GM23338 (cell line): ENCODE measurements around the gene SLC6A11.

Experiments used
- CREB1 ChIP-seq: fragments of 250-450 bp; sonication (Bioruptor Pico); IDR thresholded peaks from 2 replicates; pipeline ENCODE4 v1.5.0; 2020; ENCODE audit warnings: low read depth, mild to moderate bottlenecking, moderate library complexity
- EZH2 ChIP-seq: fragments of 200-600 bp; sonication (generic); IDR thresholded peaks from one replicate; pipeline ENCODE4 v1.8.0; 2017; ENCODE audit warnings: antibody characterized with exemption, mild to moderate bottlenecking, low read depth; ENCODE audit not compliant: unreplicated experiment
- EZH2phosphoT487 ChIP-seq: fragments of 200-600 bp; sonication (generic); IDR thresholded peaks from one replicate; pipeline ENCODE4 v1.8.1; 2018; ENCODE audit warnings: antibody characterized with exemption; ENCODE audit not compliant: unreplicated experiment
- JUNB ChIP-seq: IDR thresholded peaks from one replicate; pipeline ENCODE4 v1.6.1; 2016; ENCODE audit warnings: antibody characterized with exemption; ENCODE audit not compliant: unreplicated experiment
- POLR2AphosphoS5 ChIP-seq: IDR thresholded peaks from 2 replicates; pipeline ENCODE4 v1.6.1; 2016; ENCODE audit warnings: antibody characterized with exemption, low read depth
- ZNF331 ChIP-seq: fragments of 250-450 bp; sonication (Bioruptor Pico); IDR thresholded peaks from 2 replicates; pipeline ENCODE4 v1.5.0; 2020; ENCODE audit warnings: low read depth, mild to moderate bottlenecking, moderate library complexity
- TF ChIP-seq, protein P1 (sequence below), 2 experiments: fragments of 200-600 bp in 1 of 2; sonication (generic) in 1 of 2; conservative IDR thresholded peaks; 2 replicates each; pipeline versions ENCODE4 v1.5.1 to v1.6.1; 2016 to 2017; ENCODE audit warnings: antibody characterized with exemption in 2 of 2, low read depth in 2 of 2, mild to moderate bottlenecking in 2 of 2, moderate library complexity in 1 of 2
- TF ChIP-seq, protein P2 (sequence below): fragments of 250-450 bp; sonication (Bioruptor Pico); IDR thresholded peaks from 2 replicates; pipeline ENCODE4 v1.5.0; 2020; ENCODE audit warnings: mild to moderate bottlenecking, moderate library complexity
- TF ChIP-seq, protein P3 (sequence below): IDR thresholded peaks from 2 replicates; pipeline ENCODE4 v1.6.1; 2016; ENCODE audit warnings: antibody characterized with exemption
- TF ChIP-seq, protein P4 (sequence below): IDR thresholded peaks from one replicate; pipeline ENCODE4 v1.6.1; 2018; ENCODE audit warnings: antibody characterized with exemption; ENCODE audit not compliant: unreplicated experiment

DNA sequence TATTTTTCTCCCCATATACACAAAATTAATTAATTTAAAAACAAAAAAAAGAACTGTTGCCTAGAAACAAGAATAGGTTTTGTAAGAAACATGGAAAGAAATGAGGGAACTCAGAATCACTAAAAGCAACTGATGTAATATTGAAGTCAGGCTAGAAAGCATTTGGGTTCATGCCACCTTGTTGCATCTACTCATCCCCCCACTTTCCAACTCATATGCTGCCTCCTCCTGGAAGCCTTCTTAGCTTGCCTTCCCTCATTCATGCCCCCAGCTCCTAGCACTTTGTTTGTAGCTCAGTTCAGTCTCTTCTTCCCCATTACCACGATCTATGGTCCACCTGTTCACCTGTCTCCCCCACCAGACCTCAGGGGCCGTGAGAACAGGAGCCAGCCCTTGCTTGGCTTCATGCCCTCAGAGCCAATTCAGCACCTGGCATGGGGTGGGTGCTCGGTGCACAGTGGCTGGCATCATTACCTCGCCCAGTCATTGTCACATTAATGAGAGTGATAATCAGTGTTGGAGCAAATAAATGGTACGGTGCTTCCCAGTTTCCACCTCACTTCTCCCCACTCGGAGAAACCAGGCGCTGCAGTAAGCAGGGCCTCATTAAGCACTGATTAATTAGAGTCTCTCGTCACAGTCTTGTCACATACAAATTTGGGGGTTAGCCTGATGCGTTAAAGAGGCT lies 114.1 kb downstream of the SLC6A11 start:
- TF ChIP-seq, protein P1, sequence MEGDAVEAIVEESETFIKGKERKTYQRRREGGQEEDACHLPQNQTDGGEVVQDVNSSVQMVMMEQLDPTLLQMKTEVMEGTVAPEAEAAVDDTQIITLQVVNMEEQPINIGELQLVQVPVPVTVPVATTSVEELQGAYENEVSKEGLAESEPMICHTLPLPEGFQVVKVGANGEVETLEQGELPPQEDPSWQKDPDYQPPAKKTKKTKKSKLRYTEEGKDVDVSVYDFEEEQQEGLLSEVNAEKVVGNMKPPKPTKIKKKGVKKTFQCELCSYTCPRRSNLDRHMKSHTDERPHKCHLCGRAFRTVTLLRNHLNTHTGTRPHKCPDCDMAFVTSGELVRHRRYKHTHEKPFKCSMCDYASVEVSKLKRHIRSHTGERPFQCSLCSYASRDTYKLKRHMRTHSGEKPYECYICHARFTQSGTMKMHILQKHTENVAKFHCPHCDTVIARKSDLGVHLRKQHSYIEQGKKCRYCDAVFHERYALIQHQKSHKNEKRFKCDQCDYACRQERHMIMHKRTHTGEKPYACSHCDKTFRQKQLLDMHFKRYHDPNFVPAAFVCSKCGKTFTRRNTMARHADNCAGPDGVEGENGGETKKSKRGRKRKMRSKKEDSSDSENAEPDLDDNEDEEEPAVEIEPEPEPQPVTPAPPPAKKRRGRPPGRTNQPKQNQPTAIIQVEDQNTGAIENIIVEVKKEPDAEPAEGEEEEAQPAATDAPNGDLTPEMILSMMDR (conservative IDR thresholded peaks at IDR 0.05; ENCODE audit: low read depth in 2 of 2) = no peak
- TF ChIP-seq, protein P2, sequence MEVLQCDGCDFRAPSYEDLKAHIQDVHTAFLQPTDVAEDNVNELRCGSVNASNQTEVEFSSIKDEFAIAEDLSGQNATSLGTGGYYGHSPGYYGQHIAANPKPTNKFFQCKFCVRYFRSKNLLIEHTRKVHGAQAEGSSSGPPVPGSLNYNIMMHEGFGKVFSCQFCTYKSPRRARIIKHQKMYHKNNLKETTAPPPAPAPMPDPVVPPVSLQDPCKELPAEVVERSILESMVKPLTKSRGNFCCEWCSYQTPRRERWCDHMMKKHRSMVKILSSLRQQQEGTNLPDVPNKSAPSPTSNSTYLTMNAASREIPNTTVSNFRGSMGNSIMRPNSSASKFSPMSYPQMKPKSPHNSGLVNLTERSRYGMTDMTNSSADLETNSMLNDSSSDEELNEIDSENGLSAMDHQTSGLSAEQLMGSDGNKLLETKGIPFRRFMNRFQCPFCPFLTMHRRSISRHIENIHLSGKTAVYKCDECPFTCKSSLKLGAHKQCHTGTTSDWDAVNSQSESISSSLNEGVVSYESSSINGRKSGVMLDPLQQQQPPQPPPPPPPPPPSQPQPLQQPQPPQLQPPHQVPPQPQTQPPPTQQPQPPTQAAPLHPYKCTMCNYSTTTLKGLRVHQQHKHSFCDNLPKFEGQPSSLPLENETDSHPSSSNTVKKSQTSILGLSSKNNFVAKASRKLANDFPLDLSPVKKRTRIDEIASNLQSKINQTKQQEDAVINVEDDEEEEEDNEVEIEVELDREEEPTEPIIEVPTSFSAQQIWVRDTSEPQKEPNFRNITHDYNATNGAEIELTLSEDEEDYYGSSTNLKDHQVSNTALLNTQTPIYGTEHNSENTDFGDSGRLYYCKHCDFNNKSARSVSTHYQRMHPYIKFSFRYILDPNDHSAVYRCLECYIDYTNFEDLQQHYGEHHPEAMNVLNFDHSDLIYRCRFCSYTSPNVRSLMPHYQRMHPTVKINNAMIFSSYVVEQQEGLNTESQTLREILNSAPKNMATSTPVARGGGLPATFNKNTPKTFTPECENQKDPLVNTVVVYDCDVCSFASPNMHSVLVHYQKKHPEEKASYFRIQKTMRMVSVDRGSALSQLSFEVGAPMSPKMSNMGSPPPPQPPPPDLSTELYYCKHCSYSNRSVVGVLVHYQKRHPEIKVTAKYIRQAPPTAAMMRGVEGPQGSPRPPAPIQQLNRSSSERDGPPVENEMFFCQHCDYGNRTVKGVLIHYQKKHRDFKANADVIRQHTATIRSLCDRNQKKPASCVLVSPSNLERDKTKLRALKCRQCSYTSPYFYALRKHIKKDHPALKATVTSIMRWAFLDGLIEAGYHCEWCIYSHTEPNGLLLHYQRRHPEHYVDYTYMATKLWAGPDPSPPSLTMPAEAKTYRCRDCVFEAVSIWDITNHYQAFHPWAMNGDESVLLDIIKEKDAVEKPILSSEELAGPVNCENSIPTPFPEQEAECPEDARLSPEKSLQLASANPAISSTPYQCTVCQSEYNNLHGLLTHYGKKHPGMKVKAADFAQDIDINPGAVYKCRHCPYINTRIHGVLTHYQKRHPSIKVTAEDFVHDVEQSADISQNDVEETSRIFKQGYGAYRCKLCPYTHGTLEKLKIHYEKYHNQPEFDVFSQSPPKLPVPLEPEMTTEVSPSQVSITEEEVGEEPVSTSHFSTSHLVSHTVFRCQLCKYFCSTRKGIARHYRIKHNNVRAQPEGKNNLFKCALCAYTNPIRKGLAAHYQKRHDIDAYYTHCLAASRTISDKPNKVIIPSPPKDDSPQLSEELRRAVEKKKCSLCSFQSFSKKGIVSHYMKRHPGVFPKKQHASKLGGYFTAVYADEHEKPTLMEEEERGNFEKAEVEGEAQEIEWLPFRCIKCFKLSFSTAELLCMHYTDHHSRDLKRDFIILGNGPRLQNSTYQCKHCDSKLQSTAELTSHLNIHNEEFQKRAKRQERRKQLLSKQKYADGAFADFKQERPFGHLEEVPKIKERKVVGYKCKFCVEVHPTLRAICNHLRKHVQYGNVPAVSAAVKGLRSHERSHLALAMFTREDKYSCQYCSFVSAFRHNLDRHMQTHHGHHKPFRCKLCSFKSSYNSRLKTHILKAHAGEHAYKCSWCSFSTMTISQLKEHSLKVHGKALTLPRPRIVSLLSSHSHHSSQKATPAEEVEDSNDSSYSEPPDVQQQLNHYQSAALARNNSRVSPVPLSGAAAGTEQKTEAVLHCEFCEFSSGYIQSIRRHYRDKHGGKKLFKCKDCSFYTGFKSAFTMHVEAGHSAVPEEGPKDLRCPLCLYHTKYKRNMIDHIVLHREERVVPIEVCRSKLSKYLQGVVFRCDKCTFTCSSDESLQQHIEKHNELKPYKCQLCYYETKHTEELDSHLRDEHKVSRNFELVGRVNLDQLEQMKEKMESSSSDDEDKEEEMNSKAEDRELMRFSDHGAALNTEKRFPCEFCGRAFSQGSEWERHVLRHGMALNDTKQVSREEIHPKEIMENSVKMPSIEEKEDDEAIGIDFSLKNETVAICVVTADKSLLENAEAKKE (CRISPR knock-in tag) = no peak
- no peak for TF ChIP-seq POLR2AphosphoS5
- TF ChIP-seq ZNF331 (CRISPR knock-in tag) = no peak
- TF ChIP-seq JUNB = no peak
- no peak for TF ChIP-seq EZH2
- TF ChIP-seq, protein P3, sequence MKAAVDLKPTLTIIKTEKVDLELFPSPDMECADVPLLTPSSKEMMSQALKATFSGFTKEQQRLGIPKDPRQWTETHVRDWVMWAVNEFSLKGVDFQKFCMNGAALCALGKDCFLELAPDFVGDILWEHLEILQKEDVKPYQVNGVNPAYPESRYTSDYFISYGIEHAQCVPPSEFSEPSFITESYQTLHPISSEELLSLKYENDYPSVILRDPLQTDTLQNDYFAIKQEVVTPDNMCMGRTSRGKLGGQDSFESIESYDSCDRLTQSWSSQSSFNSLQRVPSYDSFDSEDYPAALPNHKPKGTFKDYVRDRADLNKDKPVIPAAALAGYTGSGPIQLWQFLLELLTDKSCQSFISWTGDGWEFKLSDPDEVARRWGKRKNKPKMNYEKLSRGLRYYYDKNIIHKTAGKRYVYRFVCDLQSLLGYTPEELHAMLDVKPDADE = no peak
- no peak for TF ChIP-seq CREB1 (CRISPR knock-in tag)
- TF ChIP-seq, protein P4, sequence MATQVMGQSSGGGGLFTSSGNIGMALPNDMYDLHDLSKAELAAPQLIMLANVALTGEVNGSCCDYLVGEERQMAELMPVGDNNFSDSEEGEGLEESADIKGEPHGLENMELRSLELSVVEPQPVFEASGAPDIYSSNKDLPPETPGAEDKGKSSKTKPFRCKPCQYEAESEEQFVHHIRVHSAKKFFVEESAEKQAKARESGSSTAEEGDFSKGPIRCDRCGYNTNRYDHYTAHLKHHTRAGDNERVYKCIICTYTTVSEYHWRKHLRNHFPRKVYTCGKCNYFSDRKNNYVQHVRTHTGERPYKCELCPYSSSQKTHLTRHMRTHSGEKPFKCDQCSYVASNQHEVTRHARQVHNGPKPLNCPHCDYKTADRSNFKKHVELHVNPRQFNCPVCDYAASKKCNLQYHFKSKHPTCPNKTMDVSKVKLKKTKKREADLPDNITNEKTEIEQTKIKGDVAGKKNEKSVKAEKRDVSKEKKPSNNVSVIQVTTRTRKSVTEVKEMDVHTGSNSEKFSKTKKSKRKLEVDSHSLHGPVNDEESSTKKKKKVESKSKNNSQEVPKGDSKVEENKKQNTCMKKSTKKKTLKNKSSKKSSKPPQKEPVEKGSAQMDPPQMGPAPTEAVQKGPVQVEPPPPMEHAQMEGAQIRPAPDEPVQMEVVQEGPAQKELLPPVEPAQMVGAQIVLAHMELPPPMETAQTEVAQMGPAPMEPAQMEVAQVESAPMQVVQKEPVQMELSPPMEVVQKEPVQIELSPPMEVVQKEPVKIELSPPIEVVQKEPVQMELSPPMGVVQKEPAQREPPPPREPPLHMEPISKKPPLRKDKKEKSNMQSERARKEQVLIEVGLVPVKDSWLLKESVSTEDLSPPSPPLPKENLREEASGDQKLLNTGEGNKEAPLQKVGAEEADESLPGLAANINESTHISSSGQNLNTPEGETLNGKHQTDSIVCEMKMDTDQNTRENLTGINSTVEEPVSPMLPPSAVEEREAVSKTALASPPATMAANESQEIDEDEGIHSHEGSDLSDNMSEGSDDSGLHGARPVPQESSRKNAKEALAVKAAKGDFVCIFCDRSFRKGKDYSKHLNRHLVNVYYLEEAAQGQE = no peak
- TF ChIP-seq EZH2phosphoT487 = no peak
